AG09309 (cell line): ENCODE measurements around the gene PEG3.

ENCODE experiments used
- DNase-seq: peaks from one replicate; pipeline ENCODE4 v3.0.0-alpha.2; 2010; ENCODE audit warnings: low read depth
- H3K4me3 ChIP-seq: 2 replicates; pipeline ENCODE4 v1.5.1; 2011; ENCODE audit warnings: mild to moderate bottlenecking, low read depth, low read length, moderate library complexity; ENCODE audit not compliant: control insufficient read depth
- TF ChIP-seq, protein P1 (sequence below): IDR thresholded peaks from 2 replicates; pipeline ENCODE4 v1.5.1; 2011; ENCODE audit warnings: mild to moderate bottlenecking, low read depth, low read length, inconsistent platforms; ENCODE audit not compliant: insufficient read depth, control insufficient read depth; ENCODE audit errors: missing control alignments

PEG3 gene

DNA sequence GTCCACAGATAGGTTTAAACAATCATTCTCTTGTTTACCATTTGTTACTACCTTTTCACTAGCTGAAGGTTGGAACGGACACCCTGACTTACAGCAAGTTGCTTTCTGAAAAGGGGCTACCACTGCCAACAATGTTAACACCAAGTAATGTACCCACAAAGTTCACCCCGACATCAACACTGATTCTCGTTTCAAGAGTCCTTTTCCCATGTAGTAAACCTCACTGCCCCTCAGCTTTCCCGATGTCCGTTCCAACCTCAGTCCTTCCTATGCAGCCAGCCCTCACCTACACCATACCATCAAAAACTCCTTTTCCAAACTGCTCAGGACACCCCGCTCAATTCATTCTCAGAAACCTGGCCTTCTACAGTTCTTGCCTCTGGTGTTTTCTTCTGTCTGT lies 29.0 kb downstream of the PEG3 start:
- TF ChIP-seq, protein P1, sequence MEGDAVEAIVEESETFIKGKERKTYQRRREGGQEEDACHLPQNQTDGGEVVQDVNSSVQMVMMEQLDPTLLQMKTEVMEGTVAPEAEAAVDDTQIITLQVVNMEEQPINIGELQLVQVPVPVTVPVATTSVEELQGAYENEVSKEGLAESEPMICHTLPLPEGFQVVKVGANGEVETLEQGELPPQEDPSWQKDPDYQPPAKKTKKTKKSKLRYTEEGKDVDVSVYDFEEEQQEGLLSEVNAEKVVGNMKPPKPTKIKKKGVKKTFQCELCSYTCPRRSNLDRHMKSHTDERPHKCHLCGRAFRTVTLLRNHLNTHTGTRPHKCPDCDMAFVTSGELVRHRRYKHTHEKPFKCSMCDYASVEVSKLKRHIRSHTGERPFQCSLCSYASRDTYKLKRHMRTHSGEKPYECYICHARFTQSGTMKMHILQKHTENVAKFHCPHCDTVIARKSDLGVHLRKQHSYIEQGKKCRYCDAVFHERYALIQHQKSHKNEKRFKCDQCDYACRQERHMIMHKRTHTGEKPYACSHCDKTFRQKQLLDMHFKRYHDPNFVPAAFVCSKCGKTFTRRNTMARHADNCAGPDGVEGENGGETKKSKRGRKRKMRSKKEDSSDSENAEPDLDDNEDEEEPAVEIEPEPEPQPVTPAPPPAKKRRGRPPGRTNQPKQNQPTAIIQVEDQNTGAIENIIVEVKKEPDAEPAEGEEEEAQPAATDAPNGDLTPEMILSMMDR, result no peak
- no peak for DNase-seq

DNA sequence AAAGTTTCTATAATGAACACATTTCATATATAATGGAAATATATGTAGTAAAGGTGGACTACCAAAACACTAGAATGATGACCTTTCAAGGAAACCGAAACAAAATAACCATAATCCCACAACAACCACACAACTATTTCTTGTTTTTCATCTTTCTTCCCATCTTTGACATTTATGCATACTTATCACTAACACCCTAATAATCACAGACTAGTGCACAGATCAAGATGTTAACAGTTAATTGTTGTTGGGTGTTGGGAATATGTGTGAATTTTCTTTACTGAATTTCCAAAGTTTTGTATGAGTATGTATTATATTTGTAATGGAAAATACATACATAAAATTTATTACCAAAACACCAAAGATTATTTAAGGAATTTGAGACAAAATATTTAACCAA lies 30.3 kb downstream of the PEG3 start:
- H3K4me3 ChIP-seq, result no peak overlapping the region
- TF ChIP-seq, protein P1, result no peak
- DNase-seq, result no peak

More for the DNA sequence above, 29.0 kb downstream of the PEG3 start:
- no peak overlapping the region for H3K4me3 ChIP-seq

DNA sequence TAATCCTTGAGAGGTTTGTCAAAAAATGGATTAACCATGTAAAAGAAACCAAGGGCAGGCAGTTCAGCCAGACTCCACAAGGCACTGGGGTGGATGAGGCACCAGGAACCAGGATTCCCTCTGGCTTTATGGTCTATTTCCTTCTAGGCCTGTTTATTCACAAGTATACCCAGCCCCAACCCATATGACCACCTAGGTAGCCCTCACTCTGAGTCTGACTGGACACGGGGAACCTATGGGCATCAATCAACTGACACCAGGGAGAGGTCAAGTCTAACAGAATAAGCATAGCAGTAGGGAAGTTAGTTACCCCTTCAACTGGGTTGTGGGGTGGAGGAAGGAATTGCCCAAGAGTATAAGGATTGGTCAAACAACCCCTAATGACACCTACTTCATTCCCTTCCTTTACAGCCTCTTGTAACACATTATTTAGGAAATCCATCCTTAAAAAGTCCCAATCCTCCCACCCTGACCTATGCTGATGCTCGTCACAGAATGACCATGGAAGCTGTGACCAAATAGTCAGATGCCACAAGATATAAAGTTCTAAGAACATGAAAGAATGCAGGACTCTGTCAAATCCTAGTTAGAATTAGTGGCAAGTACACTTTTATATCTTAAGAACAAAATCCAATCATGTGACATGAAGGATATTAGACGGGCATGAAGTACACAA lies 31.7 kb downstream of the PEG3 start:
- no peak overlapping the region for H3K4me3 ChIP-seq
- DNase-seq, result no peak

DNA sequence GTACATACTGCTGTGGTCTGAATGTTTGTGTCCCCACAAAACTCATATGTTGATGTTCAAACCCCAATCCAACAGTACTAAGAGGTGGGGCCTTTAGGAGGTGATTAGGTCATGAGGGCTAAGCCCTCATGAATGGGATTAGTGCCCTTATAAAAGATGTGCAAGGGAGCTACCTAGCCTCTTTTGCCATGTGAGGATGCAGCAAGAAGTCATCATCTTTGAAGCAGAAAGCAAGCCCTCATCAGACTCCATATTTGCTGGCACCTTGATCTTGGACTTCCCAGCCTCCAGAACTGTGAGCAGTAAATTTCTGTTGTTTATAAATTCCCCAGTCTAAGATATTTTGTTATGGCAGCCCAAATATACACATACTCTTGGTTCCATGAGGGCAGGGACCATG lies 33.9 kb downstream of the PEG3 start:
- no peak for DNase-seq
- H3K4me3 ChIP-seq, result no peak overlapping the region
- TF ChIP-seq, protein P1, result no peak

More for the DNA sequence above, 31.7 kb downstream of the PEG3 start:
- TF ChIP-seq, protein P1, result no peak
